Measurements from ENCODE around the gene SUSD5.

GRCh38 chr3:33196538-33196937 is 22.1 kb downstream of the SUSD5 start:
- TF ChIP-seq CTCF (IDR thresholded peaks at IDR 0.05) (no peak), POLR2A (IDR thresholded peaks at IDR 0.05; ENCODE audit: low read depth) (no peak), POLR2AphosphoS5 (IDR thresholded peaks at IDR 0.05) (no peak), EP300 (IDR thresholded peaks at IDR 0.05) (no peak)
